K562 (cell line): ENCODE data around the gene DSE.
"Not testable (repeated sequence)": the region's sequence is repeated elsewhere in the genome, so short reads cannot be mapped to it uniquely, and the experiment has no call there.

Experiments
- CTCF ChIP-seq, 3 experiments: IDR thresholded peaks in 2 of 3; conservative IDR thresholded peaks in 1 of 3; 2 replicates each; pipeline ENCODE4 v1.5.1; 2011 to 2012; ENCODE audit warnings: low read length in 3 of 3, mild to moderate bottlenecking in 3 of 3, control low read depth in 2 of 3, improper control_type of control experiment in 1 of 3, inconsistent platforms in 1 of 3, low read depth in 1 of 3, mixed read lengths in 1 of 3, moderate library complexity in 1 of 3; ENCODE audit not compliant: insufficient read depth in 2 of 3
- POLR2A ChIP-seq: fragments of 450-650 bp; conservative IDR thresholded peaks from 2 replicates; pipeline ENCODE4 v1.6.1; 2016
- POLR2AphosphoS5 ChIP-seq: IDR thresholded peaks from 2 replicates; pipeline ENCODE4 v1.6.1; 2011; ENCODE audit warnings: mild to moderate bottlenecking, low read depth, low read length, moderate library complexity; ENCODE audit not compliant: control insufficient read depth, insufficient read depth
- TEAD1 ChIP-seq, 2 experiments: fragments of 450-650 bp in 1 of 2; sonication (generic) in 1 of 2; formaldehyde crosslinking; IDR thresholded peaks; 2 replicates each; pipeline versions ENCODE4 v1.4.0 to v1.8.0; 2020 to 2022; ENCODE audit warnings: mild to moderate bottlenecking in 2 of 2, missing genetic modification reagents in 1 of 2
- ZBTB34 ChIP-seq: fragments of 250-450 bp; sonication (Bioruptor Pico); IDR thresholded peaks from 2 replicates; pipeline ENCODE4 v1.8.0; 2021; ENCODE audit warnings: mild to moderate bottlenecking, moderate library complexity
- ZBTB49 ChIP-seq: sonication (generic); formaldehyde crosslinking; IDR thresholded peaks from 2 replicates; pipeline ENCODE4 v1.8.0; 2022; ENCODE audit warnings: missing genetic modification reagents, mild to moderate bottlenecking, borderline replicate concordance
- ZNF165 ChIP-seq: fragments of 250-450 bp; sonication (Bioruptor Pico); IDR thresholded peaks from 2 replicates; pipeline ENCODE4 v1.4.0; 2020; ENCODE audit warnings: borderline replicate concordance
- TF ChIP-seq, protein P1 (sequence below), 2 experiments: fragments of 450-650 bp; IDR thresholded peaks; 2 replicates each; pipeline ENCODE4 v1.6.1; 2016

DNA sequence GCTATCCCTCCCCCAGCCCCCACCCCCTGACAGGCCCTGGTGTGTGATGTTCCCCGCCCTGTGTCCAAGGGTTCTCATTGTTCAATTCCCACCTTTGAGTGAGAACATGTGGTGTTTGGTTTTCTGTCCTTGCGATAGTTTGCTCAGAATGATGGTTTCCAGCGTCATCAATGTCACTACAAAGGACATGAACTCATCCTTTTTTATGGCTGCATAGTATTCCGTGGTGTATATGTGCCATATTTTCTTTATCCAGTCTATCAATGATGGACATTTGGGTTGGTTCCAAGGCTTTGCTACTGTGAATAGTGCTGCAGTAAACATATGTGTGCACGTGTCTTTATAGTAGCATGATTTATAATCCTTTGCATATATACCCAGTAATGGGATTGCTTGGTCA is 30.1 kb upstream of the DSE start:
- TF ChIP-seq TEAD1 (CRISPR knock-in tag; IDR thresholded peaks at IDR 0.05); ZBTB34 (CRISPR knock-in tag); CTCF (IDR thresholded peaks at IDR 0.05 in 2 of 3, conservative IDR thresholded peaks at IDR 0.05 in 1 of 3; ENCODE audit: insufficient read depth in 2 of 3, low read depth in 1 of 3, low read length in 3 of 3); POLR2A; POLR2AphosphoS5; ZBTB49 (CRISPR knock-in tag); ZNF165 (CRISPR knock-in tag): not testable (repeated sequence)
- TF ChIP-seq, protein P1, sequence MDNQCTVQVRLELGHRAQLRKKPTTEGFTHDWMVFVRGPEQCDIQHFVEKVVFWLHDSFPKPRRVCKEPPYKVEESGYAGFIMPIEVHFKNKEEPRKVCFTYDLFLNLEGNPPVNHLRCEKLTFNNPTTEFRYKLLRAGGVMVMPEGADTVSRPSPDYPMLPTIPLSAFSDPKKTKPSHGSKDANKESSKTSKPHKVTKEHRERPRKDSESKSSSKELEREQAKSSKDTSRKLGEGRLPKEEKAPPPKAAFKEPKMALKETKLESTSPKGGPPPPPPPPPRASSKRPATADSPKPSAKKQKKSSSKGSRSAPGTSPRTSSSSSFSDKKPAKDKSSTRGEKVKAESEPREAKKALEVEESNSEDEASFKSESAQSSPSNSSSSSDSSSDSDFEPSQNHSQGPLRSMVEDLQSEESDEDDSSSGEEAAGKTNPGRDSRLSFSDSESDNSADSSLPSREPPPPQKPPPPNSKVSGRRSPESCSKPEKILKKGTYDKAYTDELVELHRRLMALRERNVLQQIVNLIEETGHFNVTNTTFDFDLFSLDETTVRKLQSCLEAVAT (IDR thresholded peaks at IDR 0.05): not testable (repeated sequence)
